Measurements from ENCODE around the gene DDX42. TPM values are rescaled to one million over a fixed set of nuclear protein-coding genes. Genes with fewer than 3 reads are reported as not detected.
A peak's percentile ranks its signal among the peaks of the same experiment; 100 is the strongest.

DDX42 gene
- total RNA-seq, 1 experiment from 2014 or later = 128 TPM

DNA sequence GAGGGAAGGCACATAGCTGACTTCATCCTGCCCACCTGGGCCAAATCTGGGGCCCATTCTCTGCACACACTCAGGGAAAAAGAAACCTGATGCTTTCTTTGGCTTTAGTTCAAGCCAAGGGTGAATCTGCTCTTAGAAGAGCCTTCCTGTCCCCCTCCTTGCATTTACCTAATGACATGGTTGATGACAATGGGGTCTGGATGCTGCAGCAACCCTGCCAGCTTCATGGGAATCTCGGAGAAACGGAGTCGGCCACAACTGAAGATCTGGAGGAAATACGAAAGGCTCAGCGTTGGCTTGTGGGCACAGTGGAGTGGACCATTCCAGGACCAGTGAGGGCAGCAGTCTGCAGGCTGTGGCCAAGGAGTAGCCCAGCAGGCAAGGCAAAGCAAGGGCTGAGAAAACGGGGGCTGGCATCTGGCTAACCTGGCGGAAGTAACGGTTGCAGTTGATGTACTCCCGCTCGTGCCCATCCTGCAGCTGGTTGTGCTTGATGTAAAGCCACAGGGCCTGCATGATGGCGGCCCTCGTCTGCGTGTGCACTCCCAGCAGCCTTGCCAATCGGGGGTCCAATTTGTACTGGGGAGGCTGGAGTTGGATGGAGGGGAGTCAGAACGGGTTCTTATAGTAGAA lies 59.9 kb downstream of the DDX42 start:
- no peaks in the 10 kb centered on the region for H3K9me3 Mint-ChIP-seq
- no peaks in the 10 kb centered on the region for H3K27me3 Mint-ChIP-seq (ENCODE audit: low read depth)
- H3K4me1 Mint-ChIP-seq = peaks cover 16% of the 10 kb centered on the region
- H3K27ac Mint-ChIP-seq = peak overlapping the region; percentile 70
- CTCF ChIA-PET = interaction anchor here (0.7 to 1.5 kb wide), 4 partner anchors 9 to 15 kb away, joined by 4 to 6 read pairs (median 4); partner anchors contain the start of gene SMARCD2
- POLR2A ChIA-PET = no interaction called here
- ATAC-seq = no peak
- H3K4me3 Mint-ChIP-seq = no peak overlapping the region
- peaks cover 67% of the 10 kb centered on the region for H3K36me3 Mint-ChIP-seq
- TF ChIP-seq, protein P1, sequence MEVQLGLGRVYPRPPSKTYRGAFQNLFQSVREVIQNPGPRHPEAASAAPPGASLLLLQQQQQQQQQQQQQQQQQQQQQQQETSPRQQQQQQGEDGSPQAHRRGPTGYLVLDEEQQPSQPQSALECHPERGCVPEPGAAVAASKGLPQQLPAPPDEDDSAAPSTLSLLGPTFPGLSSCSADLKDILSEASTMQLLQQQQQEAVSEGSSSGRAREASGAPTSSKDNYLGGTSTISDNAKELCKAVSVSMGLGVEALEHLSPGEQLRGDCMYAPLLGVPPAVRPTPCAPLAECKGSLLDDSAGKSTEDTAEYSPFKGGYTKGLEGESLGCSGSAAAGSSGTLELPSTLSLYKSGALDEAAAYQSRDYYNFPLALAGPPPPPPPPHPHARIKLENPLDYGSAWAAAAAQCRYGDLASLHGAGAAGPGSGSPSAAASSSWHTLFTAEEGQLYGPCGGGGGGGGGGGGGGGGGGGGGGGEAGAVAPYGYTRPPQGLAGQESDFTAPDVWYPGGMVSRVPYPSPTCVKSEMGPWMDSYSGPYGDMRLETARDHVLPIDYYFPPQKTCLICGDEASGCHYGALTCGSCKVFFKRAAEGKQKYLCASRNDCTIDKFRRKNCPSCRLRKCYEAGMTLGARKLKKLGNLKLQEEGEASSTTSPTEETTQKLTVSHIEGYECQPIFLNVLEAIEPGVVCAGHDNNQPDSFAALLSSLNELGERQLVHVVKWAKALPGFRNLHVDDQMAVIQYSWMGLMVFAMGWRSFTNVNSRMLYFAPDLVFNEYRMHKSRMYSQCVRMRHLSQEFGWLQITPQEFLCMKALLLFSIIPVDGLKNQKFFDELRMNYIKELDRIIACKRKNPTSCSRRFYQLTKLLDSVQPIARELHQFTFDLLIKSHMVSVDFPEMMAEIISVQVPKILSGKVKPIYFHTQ (CRISPR knock-in tag; IDR thresholded peaks at IDR 0.05) = no peak
- TF ChIP-seq GABPB1 (CRISPR knock-in tag; IDR thresholded peaks at IDR 0.05) = no peak
- TF ChIP-seq, protein P2, sequence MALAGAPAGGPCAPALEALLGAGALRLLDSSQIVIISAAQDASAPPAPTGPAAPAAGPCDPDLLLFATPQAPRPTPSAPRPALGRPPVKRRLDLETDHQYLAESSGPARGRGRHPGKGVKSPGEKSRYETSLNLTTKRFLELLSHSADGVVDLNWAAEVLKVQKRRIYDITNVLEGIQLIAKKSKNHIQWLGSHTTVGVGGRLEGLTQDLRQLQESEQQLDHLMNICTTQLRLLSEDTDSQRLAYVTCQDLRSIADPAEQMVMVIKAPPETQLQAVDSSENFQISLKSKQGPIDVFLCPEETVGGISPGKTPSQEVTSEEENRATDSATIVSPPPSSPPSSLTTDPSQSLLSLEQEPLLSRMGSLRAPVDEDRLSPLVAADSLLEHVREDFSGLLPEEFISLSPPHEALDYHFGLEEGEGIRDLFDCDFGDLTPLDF (CRISPR knock-in tag; IDR thresholded peaks at IDR 0.05) = no peak
- TF ChIP-seq CREB1 (CRISPR knock-in tag; IDR thresholded peaks at IDR 0.05) = no peak
- TF ChIP-seq, protein P3, sequence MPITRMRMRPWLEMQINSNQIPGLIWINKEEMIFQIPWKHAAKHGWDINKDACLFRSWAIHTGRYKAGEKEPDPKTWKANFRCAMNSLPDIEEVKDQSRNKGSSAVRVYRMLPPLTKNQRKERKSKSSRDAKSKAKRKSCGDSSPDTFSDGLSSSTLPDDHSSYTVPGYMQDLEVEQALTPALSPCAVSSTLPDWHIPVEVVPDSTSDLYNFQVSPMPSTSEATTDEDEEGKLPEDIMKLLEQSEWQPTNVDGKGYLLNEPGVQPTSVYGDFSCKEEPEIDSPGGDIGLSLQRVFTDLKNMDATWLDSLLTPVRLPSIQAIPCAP (CRISPR knock-in tag; IDR thresholded peaks at IDR 0.05) = no peak
- no peak for TF ChIP-seq ZNF232 (CRISPR knock-in tag; IDR thresholded peaks at IDR 0.05)
- TF ChIP-seq, protein P4, sequence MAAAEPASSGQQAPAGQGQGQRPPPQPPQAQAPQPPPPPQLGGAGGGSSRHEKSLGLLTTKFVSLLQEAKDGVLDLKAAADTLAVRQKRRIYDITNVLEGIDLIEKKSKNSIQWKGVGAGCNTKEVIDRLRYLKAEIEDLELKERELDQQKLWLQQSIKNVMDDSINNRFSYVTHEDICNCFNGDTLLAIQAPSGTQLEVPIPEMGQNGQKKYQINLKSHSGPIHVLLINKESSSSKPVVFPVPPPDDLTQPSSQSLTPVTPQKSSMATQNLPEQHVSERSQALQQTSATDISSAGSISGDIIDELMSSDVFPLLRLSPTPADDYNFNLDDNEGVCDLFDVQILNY (CRISPR knock-in tag; IDR thresholded peaks at IDR 0.05) = no peak
- no peak for TF ChIP-seq NFE2L1 (CRISPR knock-in tag; IDR thresholded peaks at IDR 0.05)
- TF ChIP-seq, protein P5, sequence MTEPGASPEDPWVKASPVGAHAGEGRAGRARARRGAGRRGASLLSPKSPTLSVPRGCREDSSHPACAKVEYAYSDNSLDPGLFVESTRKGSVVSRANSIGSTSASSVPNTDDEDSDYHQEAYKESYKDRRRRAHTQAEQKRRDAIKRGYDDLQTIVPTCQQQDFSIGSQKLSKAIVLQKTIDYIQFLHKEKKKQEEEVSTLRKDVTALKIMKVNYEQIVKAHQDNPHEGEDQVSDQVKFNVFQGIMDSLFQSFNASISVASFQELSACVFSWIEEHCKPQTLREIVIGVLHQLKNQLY (CRISPR knock-in tag; IDR thresholded peaks at IDR 0.05) = no peak
- TF ChIP-seq ATF1 (CRISPR knock-in tag; IDR thresholded peaks at IDR 0.05) = no peak
- no peak for TF ChIP-seq MYBL2 (CRISPR knock-in tag; IDR thresholded peaks at IDR 0.05)
- no peak for TF ChIP-seq JUN (CRISPR knock-in tag; IDR thresholded peaks at IDR 0.05)
- TF ChIP-seq CREM (CRISPR knock-in tag; IDR thresholded peaks at IDR 0.05) = no peak
- TF ChIP-seq TEAD1 (CRISPR knock-in tag; IDR thresholded peaks at IDR 0.05) = no peak
- TF ChIP-seq, protein P6, sequence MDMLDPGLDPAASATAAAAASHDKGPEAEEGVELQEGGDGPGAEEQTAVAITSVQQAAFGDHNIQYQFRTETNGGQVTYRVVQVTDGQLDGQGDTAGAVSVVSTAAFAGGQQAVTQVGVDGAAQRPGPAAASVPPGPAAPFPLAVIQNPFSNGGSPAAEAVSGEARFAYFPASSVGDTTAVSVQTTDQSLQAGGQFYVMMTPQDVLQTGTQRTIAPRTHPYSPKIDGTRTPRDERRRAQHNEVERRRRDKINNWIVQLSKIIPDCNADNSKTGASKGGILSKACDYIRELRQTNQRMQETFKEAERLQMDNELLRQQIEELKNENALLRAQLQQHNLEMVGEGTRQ (CRISPR knock-in tag; IDR thresholded peaks at IDR 0.05) = no peak
- no peak for DNase-seq (ENCODE audit: low spot score)

DNA sequence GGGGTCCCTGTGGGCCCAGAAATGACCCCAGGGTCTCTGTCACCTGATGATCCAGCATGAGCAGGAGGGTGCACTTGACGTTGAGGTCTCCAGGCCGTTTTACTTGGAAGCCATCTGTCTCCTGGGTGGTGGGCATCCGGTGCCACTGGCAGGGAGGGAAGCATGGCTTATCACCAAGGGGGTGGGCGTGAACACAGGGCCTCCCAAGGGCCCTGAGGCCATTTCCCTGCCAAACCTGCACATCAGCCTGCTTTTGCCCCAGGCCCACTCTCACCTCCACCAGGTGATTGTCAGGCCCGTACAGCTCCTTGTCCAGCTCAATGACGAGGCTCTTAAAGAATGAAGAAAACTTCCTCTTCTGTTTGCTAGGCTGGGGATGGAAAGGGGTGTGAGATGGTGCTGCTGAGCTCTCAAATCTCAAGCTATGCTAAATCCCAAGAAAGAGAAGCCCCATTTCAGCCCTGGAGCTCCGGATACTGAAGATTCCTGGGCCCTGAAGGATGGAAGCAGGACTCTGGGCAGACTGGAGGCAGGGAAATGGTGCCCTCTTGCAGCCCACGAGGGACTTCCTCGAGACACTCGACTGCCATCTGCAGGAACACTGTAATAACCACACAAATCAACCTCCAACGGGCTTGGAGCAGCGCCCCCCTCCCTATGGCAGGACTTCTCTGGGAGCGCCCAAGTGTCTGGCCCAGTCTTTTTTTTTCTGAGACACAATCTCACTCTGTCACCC lies 60.6 kb downstream of the DDX42 start:
- Mint-ChIP-seq H3K4me1 (peaks cover 23% of the 10 kb centered on the region), H3K4me3 (no peak overlapping the region), H3K27me3 (ENCODE audit: low read depth) (no peaks in the 10 kb centered on the region), H3K27ac (peak overlapping the region; percentile 79), H3K9me3 (no peaks in the 10 kb centered on the region), H3K36me3 (peaks cover 61% of the 10 kb centered on the region)
- peak; percentile 74 for ATAC-seq
- TF ChIP-seq, protein P7, sequence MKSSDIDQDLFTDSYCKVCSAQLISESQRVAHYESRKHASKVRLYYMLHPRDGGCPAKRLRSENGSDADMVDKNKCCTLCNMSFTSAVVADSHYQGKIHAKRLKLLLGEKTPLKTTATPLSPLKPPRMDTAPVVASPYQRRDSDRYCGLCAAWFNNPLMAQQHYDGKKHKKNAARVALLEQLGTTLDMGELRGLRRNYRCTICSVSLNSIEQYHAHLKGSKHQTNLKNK (CRISPR knock-in tag; IDR thresholded peaks at IDR 0.05) = no peak
- TF ChIP-seq, protein P8, sequence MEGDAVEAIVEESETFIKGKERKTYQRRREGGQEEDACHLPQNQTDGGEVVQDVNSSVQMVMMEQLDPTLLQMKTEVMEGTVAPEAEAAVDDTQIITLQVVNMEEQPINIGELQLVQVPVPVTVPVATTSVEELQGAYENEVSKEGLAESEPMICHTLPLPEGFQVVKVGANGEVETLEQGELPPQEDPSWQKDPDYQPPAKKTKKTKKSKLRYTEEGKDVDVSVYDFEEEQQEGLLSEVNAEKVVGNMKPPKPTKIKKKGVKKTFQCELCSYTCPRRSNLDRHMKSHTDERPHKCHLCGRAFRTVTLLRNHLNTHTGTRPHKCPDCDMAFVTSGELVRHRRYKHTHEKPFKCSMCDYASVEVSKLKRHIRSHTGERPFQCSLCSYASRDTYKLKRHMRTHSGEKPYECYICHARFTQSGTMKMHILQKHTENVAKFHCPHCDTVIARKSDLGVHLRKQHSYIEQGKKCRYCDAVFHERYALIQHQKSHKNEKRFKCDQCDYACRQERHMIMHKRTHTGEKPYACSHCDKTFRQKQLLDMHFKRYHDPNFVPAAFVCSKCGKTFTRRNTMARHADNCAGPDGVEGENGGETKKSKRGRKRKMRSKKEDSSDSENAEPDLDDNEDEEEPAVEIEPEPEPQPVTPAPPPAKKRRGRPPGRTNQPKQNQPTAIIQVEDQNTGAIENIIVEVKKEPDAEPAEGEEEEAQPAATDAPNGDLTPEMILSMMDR (IDR thresholded peaks at IDR 0.05) = peak; percentile 18; the same call in 1 of the 2 replicates
- no peak for TF ChIP-seq ZBTB21 (CRISPR knock-in tag; IDR thresholded peaks at IDR 0.05; ENCODE audit: borderline replicate concordance)
- ChIA-PET POLR2A (no interaction called here), CTCF (interaction anchor here (0.7 to 1.5 kb wide), 4 partner anchors 8 to 16 kb away, joined by 4 to 6 read pairs (median 4); partner anchors contain the start of gene SMARCD2)
- peak; percentile 70 for DNase-seq (ENCODE audit: low spot score)

All from WTC11 (cell line).